OCI-LY3 (cell line): ENCODE results near the gene ABCC12.

Source experiments
- H2AFZ ChIP-seq: fragments of 200-600, 300-600 bp; shearing (Covaris generic); 2 replicates; pipeline ENCODE4 v1.6.0; 2014; ENCODE audit warnings: antibody characterized with exemption, low read depth, low read length
- H3K27ac ChIP-seq: fragments of 200-600, 300-600 bp; sonication (generic); 2 replicates; pipeline ENCODE4 v1.5.1; 2014; ENCODE audit warnings: mild to moderate bottlenecking, low read length, moderate library complexity, mixed read lengths
- H3K27me3 ChIP-seq: fragments of 200-600, 300-600 bp; sonication (generic); 2 replicates; pipeline ENCODE4 v1.6.1; 2014; ENCODE audit warnings: low read depth, low read length, mixed read lengths
- H3K36me3 ChIP-seq: fragments of 200-600, 300-600 bp; sonication (generic); replicated peaks from 2 replicates; pipeline ENCODE3; 2014; ENCODE audit warnings: low read depth, low read length, mixed read lengths
- H3K4me1 ChIP-seq: fragments of 300-600, 200-600 bp; sonication (generic); 2 replicates; pipeline ENCODE4 v1.6.1; 2014; ENCODE audit warnings: low read length, mixed read lengths
- H3K4me2 ChIP-seq: fragments of 200-600, 300-600 bp; sonication (generic); 2 replicates; pipeline ENCODE4 v1.6.1; 2014; ENCODE audit warnings: low read length, mixed read lengths
- H3K4me3 ChIP-seq: fragments of 300-600, 200-600 bp; sonication (generic); 2 replicates; pipeline ENCODE4 v1.5.1; 2014; ENCODE audit warnings: antibody characterized with exemption, mild to moderate bottlenecking, low read length, moderate library complexity
- H3K79me2 ChIP-seq: fragments of 300-600, 200-600 bp; shearing (Covaris generic); 2 replicates; pipeline ENCODE4 v1.6.1; 2014; ENCODE audit warnings: mild to moderate bottlenecking, low read length, mixed read lengths
- H3K9ac ChIP-seq: fragments of 300-600, 200-600 bp; shearing (Covaris generic); 2 replicates; pipeline ENCODE4 v1.6.0; 2014; ENCODE audit warnings: mild to moderate bottlenecking, low read length, moderate library complexity
- H3K9me3 ChIP-seq: fragments of 200-600, 300-600 bp; shearing (Covaris generic); 2 replicates; pipeline ENCODE4 v1.6.1; 2014; ENCODE audit warnings: low read length, mixed read lengths; ENCODE audit not compliant: insufficient read depth
- H4K20me1 ChIP-seq: fragments of 200-600, 300-600 bp; sonication (generic); 2 replicates; pipeline ENCODE4 v1.6.1; 2016; ENCODE audit warnings: low read length, mixed read lengths; ENCODE audit not compliant: insufficient read depth
- CTCF ChIP-seq: fragments of 200-600, 300-600 bp; sonication (generic); IDR thresholded peaks from 2 replicates; pipeline ENCODE4 v1.5.1; 2014; ENCODE audit warnings: antibody characterized with exemption, low read length, low read depth
- EZH2phosphoT487 ChIP-seq: fragments of 200-600 bp; shearing (Covaris generic); IDR thresholded peaks from 2 replicates; pipeline ENCODE4 v1.6.1; 2018; ENCODE audit warnings: antibody characterized with exemption, mixed run types, low read depth

The ABCC12 gene

DNA sequence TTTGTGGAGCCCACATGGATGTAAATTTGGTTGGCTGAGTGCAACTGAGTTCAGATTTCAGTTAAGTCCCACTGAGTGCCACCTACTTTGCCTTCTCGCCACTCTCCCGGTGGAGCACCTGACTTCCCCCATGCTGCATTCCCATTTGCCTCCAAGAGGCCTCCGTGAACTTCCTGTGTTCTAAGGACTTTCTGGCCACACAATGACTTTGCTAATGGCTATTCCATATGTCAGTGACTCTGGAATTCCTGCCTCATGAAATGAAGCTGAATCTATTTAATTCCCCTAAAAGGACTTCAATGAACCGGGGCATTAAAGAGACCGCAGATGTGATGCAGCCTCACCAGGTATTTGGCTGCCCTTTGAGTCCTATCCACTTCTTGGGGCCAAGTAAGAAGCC is 29.9 kb downstream of the ABCC12 start:
- H3K27ac ChIP-seq: no peak overlapping the region
- no peak for TF ChIP-seq CTCF
- TF ChIP-seq EZH2phosphoT487: no peak
- H3K36me3 ChIP-seq: no peaks in the 10 kb centered on the region
- H3K4me1 ChIP-seq: no peaks in the 10 kb centered on the region
- no peak overlapping the region for H3K4me3 ChIP-seq
- H4K20me1 ChIP-seq: no peaks in the 10 kb centered on the region
- no peak overlapping the region for H3K9ac ChIP-seq
- H3K4me2 ChIP-seq: no peak overlapping the region
- H2AFZ ChIP-seq: no peak overlapping the region
- no peaks in the 10 kb centered on the region for H3K79me2 ChIP-seq
- peaks cover 14% of the 10 kb centered on the region for H3K27me3 ChIP-seq
- no peaks in the 10 kb centered on the region for H3K9me3 ChIP-seq

DNA sequence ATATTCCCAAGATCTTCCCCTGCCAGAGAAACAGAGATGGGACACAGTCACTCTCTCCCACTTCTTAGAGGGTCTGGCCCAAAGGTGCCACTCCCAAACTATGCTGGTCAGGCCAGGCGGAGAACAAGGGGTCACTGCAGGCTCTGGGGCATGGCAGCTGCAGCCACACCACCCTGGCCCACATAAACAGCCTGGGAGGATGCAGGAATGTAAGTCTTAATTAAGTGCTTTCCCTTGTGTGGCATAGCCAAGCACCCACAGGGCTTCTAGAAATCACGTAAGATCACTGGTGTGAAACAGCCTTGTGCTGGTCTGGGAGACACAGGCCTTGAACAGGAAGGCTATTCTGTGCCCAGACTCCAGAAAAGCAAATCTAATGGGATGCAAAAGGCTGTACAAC is 31.5 kb downstream of the ABCC12 start:
- Histone ChIP-seq H3K9ac (no peak overlapping the region), H3K9me3 (no peaks in the 10 kb centered on the region), H4K20me1 (no peaks in the 10 kb centered on the region), H3K27me3 (peaks cover 11% of the 10 kb centered on the region), H2AFZ (no peak overlapping the region), H3K4me2 (no peak overlapping the region), H3K27ac (no peak overlapping the region), H3K36me3 (no peaks in the 10 kb centered on the region), H3K4me3 (no peak overlapping the region), H3K79me2 (no peaks in the 10 kb centered on the region), H3K4me1 (no peaks in the 10 kb centered on the region)
- TF ChIP-seq EZH2phosphoT487 (no peak), CTCF (no peak)

- H3K27ac ChIP-seq: no peak overlapping the region
- H3K4me1 ChIP-seq: no peaks in the 10 kb centered on the region
- TF ChIP-seq CTCF (no peak), EZH2phosphoT487 (no peak)
- no peaks in the 10 kb centered on the region for H4K20me1 ChIP-seq
- H3K36me3 ChIP-seq: no peaks in the 10 kb centered on the region
- H3K79me2 ChIP-seq: no peaks in the 10 kb centered on the region
- no peak overlapping the region for H3K9ac ChIP-seq
- no peaks in the 10 kb centered on the region for H3K9me3 ChIP-seq
- H2AFZ ChIP-seq: no peak overlapping the region
- H3K4me3 ChIP-seq: no peak overlapping the region
- H3K27me3 ChIP-seq: peaks cover 5% of the 10 kb centered on the region
- no peak overlapping the region for H3K4me2 ChIP-seq
Measured at GRCh38 chr16:48123104-48123788, 32.5 kb downstream of the ABCC12 start.

DNA sequence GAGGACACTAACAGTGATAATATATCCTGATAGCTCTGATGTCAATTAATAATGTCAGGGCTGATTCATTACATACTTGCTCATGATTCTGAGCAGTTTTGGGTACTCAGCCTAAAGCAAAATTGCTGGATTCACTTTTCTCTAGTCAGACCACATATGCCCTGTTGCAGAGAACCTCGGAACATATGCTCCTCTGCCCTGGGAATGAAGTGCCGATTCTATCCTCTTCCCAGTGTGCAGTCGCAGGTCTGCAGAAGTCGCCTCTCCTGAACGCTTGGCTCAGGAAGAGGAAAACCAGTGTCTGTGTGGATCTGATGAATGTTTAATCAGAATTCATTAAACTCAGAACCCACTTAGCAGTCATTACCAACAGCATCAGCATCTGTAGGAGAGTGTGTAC is 34.5 kb downstream of the ABCC12 start:
- H3K4me3 ChIP-seq: no peak overlapping the region
- TF ChIP-seq EZH2phosphoT487: no peak
- H3K9me3 ChIP-seq: no peaks in the 10 kb centered on the region
- H3K36me3 ChIP-seq: no peaks in the 10 kb centered on the region
- no peaks in the 10 kb centered on the region for H3K4me1 ChIP-seq
- H3K9ac ChIP-seq: no peak overlapping the region
- H4K20me1 ChIP-seq: no peaks in the 10 kb centered on the region
- H3K4me2 ChIP-seq: no peak overlapping the region
- no peak overlapping the region for H2AFZ ChIP-seq
- no peak overlapping the region for H3K27ac ChIP-seq
- peaks cover 4% of the 10 kb centered on the region for H3K27me3 ChIP-seq
- no peaks in the 10 kb centered on the region for H3K79me2 ChIP-seq
